Endothelial cell of umbilical vein (primary cell): ENCODE results near the gene MDP1. TPM values are rescaled to one million over a fixed set of nuclear protein-coding genes. Genes with fewer than 3 reads are reported as not detected.

Source experiments
- BruUV-seq: library from RNA; stranded (reverse); fragments of 400-500 nt; replicated peaks from 2 replicates; lab custom pipeline; 2021; lab: Mats Ljungman, UMichigan
- CTCF ChIA-PET: fragments of 300-600, 350-600 bp; sonication (Branson Sonifier 250); formaldehyde crosslinking; loops from one replicate; lab custom pipeline; 2021; ENCODE audit warnings: antibody characterized with exemption, inconsistent platforms; lab: Charles Lee
- POLR2A ChIA-PET: fragments of 300-600, 350-600 bp; sonication (Branson Sonifier 250); formaldehyde crosslinking; loops from one replicate; lab custom pipeline; 2021; ENCODE audit warnings: antibody characterized with exemption, inconsistent platforms; lab: Charles Lee
- DNase-seq: peaks from one replicate; pipeline ENCODE4 v3.0.0-alpha.2; 2011; ENCODE audit warnings: low read depth, low spot score
- FAIRE-seq: peaks from 2 replicates; lab custom pipeline; 2011; peaks lifted over from hg19 to GRCh38; lab: Jason Lieb, UNC
- H2AFZ ChIP-seq: 2 replicates; pipeline ENCODE4 v1.6.0; 2012; ENCODE audit warnings: low read depth, low read length, control low read depth, inconsistent platforms
- H3K27ac ChIP-seq: 2 replicates; pipeline ENCODE4 v1.5.1; 2011; ENCODE audit warnings: low read depth, mild to moderate bottlenecking, control low read depth, low read length, moderate library complexity; ENCODE audit not compliant: insufficient read depth
- H3K27me3 ChIP-seq, 2 experiments: 2 replicates each; pipeline versions ENCODE4 v1.6.0 to v1.6.1; 2011; ENCODE audit warnings: low read length in 2 of 2, mixed read lengths in 1 of 2; ENCODE audit not compliant: control insufficient read depth in 2 of 2, insufficient read depth in 2 of 2
- H3K36me3 ChIP-seq, 2 experiments: 2 replicates in 1 of 2; 3 replicates in 1 of 2; pipeline ENCODE4 v1.5.1; 2011; ENCODE audit warnings: low read length in 2 of 2, mild to moderate bottlenecking in 1 of 2, moderate library complexity in 1 of 2; ENCODE audit not compliant: control insufficient read depth in 2 of 2, insufficient read depth in 2 of 2; ENCODE audit errors: extremely low read depth in 1 of 2
- H3K4me1 ChIP-seq: 3 replicates; pipeline ENCODE4 v1.5.1; 2011; ENCODE audit warnings: mild to moderate bottlenecking, low read length; ENCODE audit not compliant: control insufficient read depth, insufficient read depth; ENCODE audit errors: extremely low read depth
- H3K4me2 ChIP-seq: 2 replicates; pipeline ENCODE4 v1.6.1; 2011; ENCODE audit warnings: low read length, control low read depth, mixed read lengths; ENCODE audit not compliant: insufficient read depth
- H3K4me3 ChIP-seq, 3 experiments: fragments of 200-600 bp in 1 of 3; sonication (generic), shearing (Covaris generic) in 1 of 3; replicated peaks in 1 of 3; 2 replicates each; pipeline ENCODE4 v1.5.1; 2011 to 2016; ENCODE audit warnings: control low read depth in 3 of 3, low read length in 3 of 3, mild to moderate bottlenecking in 2 of 3, inconsistent platforms in 1 of 3, low read depth in 1 of 3, moderate library complexity in 1 of 3; ENCODE audit not compliant: insufficient read depth in 1 of 3
- H3K79me2 ChIP-seq: 2 replicates; pipeline ENCODE4 v1.6.0; 2012; ENCODE audit warnings: low read length, inconsistent platforms; ENCODE audit not compliant: control insufficient read depth, insufficient read depth
- H3K9ac ChIP-seq: replicated peaks from 2 replicates; pipeline ENCODE3; 2011; ENCODE audit warnings: low read length, control low read depth; ENCODE audit not compliant: insufficient read depth; ENCODE audit errors: extremely low read depth
- H3K9me1 ChIP-seq: replicated peaks from 3 replicates; pipeline ENCODE4 v1.6.0; 2011; ENCODE audit warnings: mild to moderate bottlenecking, low read length; ENCODE audit not compliant: control insufficient read depth, insufficient read depth; ENCODE audit errors: extremely low read depth
- H3K9me3 ChIP-seq: replicated peaks from 2 replicates; pipeline ENCODE4 v1.5.1; 2012; ENCODE audit warnings: low read length, inconsistent platforms; ENCODE audit not compliant: control insufficient read depth, insufficient read depth
- H4K20me1 ChIP-seq: replicated peaks from 2 replicates; pipeline ENCODE3; 2011; ENCODE audit warnings: mild to moderate bottlenecking, low read length; ENCODE audit not compliant: control insufficient read depth, insufficient read depth; ENCODE audit errors: extremely low read depth
- CTCF ChIP-seq, 2 donors: IDR thresholded peaks; 1 replicate in 1 of 2; 2 replicates in 1 of 2; pipeline ENCODE4 v1.5.1; 2011; ENCODE audit warnings: low read length in 2 of 2, mild to moderate bottlenecking in 2 of 2, moderate library complexity in 2 of 2, control low read depth in 1 of 2, inconsistent platforms in 1 of 2, low read depth in 1 of 2; ENCODE audit not compliant: insufficient read depth in 1 of 2; ENCODE audit errors: extremely low read depth in 1 of 2
- EZH2 ChIP-seq: IDR thresholded peaks from 2 replicates; pipeline ENCODE4 v1.6.1; 2012; ENCODE audit warnings: borderline replicate concordance, low read depth, mild to moderate bottlenecking, moderate library complexity, low read length, inconsistent platforms; ENCODE audit not compliant: severe bottlenecking
- FOS ChIP-seq: IDR thresholded peaks from 2 replicates; pipeline ENCODE4 v1.6.1; 2011; ENCODE audit warnings: mild to moderate bottlenecking, low read length, moderate library complexity, borderline replicate concordance; ENCODE audit not compliant: insufficient read depth
- GATA2 ChIP-seq: IDR thresholded peaks from 2 replicates; pipeline ENCODE4 v1.7.0; 2011; ENCODE audit warnings: low read depth, mild to moderate bottlenecking, moderate library complexity, mixed read lengths, low read length; ENCODE audit not compliant: insufficient read length, insufficient read depth
- JUN ChIP-seq: IDR thresholded peaks from 2 replicates; pipeline ENCODE4 v1.6.1; 2011; ENCODE audit warnings: borderline replicate concordance, low read depth; ENCODE audit not compliant: insufficient read length, insufficient read depth
- MYC ChIP-seq: IDR thresholded peaks from one replicate; pipeline ENCODE4 v1.6.1; 2011; ENCODE audit warnings: mild to moderate bottlenecking, low read depth, low read length
- POLR2A ChIP-seq: IDR thresholded peaks from 2 replicates; pipeline ENCODE4 v1.6.1; 2012; ENCODE audit warnings: low read depth, mild to moderate bottlenecking, control low read depth, low read length
- POLR2AphosphoS5 ChIP-seq: IDR thresholded peaks from 2 replicates; pipeline ENCODE4 v1.6.1; 2012; ENCODE audit warnings: low read depth, mild to moderate bottlenecking, control low read depth, low read length, moderate library complexity; ENCODE audit not compliant: insufficient read depth
- dilution Hi-C: fragments of 300-500 bp; cut with MboI; formaldehyde crosslinking; loops from one replicate; pipeline ENCODE4 v1.15.0; 2019; ENCODE audit warnings: low sequenced_read_pairs; ENCODE audit not compliant: extremely low pct_ligation_motif_present
- intact Hi-C: fragments of 100-400 bp; cut with micrococcal nuclease; formaldehyde crosslinking; loops from one replicate; pipeline ENCODE4 v1.10.0; 2022
- polyA plus RNA-seq, 4 experiments: library from polyadenylated mRNA; depleted of rRNA in 3 of 4; stranded (reverse) in 3 of 4; unstranded in 1 of 4; fragments of >200 nt; gene quantifications; 2 replicates each; pipeline versions ENCODE4 v1.2.1 to v1.2.3, GENCODE V29; 2011 to 2012; ENCODE audit warnings: missing spikeins in 1 of 4
- total RNA-seq: library from RNA; stranded (reverse); gene quantifications from 2 replicates; pipeline ENCODE4 v1.2.3, GENCODE V29; 2021
- TF ChIP-seq, protein P1 (sequence below): IDR thresholded peaks from 2 replicates; pipeline ENCODE4 v1.6.1; 2011; ENCODE audit not compliant: insufficient read depth, insufficient read length

MDP1 gene
- total and polyA plus RNA-seq, 2 donors (not counting 3 experiments of a cell fraction or from before 2014, with no cell fraction given): 8.1 to 22.7 TPM

DNA sequence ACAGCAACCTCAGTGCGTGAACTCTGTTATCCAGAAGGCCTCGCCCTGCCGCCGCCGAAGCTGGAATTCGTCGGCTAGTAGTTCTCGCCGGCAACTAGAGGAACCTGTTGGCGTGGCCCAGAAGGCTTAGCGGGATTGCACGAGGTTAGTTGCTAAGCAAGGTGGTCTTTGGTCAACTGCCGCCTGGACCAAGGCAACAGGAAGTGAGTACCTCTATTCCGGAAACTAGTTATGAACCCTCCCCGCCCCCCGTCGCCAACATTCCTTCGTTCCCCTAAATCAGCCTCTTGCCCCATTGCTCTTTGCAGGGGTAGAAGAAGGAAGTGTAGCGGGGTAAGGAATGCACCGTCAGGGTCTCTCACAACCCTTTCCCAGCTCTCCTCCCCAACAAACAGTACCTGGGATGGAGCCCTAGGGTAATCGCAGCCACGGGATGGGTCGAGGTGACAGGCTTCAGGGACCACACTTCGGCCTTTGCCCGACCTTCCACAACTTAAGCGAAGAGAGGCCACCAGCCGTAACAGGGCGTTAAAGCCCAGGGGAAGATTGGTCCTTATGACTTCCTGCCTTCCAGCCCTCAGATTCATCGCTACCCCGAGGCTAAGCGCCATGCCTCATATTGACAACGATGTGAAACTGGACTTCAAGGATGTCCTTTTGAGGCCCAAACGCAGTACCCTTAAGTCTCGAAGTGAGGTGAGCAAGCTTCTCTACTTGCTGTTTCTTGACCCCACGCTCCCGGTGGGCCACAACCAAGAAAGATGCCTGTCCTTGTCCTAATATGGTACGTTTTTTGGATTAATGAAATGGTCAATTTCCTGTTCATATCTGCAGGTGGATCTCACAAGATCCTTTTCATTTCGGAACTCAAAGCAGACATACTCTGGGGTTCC lies 17.0 kb upstream of the MDP1 start, which contains the start of gene GMPR2:
Gene GMPR2, plus strand, starts transcription at position 285 of the 893 bp plus-strand sequence. Its CDS starts 325 bp downstream, at position 610.
- FAIRE-seq (peak; percentile 90), DNase-seq (no peak)
- H3K4me1 ChIP-seq: peaks cover 29% of the 10 kb centered on the region
- H2AFZ ChIP-seq: peak within 1 kb of the TSS; percentile 73
- BruUV-seq: TSS peak; percentile 46
- H3K9me1 ChIP-seq: no peaks in the 10 kb centered on the region
- TF ChIP-seq JUN (no peak), POLR2AphosphoS5 (peak; percentile 52), GATA2 (no peak), CTCF (IDR thresholded peaks at IDR 0.05; ENCODE audit: extremely low read depth in 1 of 2, insufficient read depth in 1 of 2, low read depth in 1 of 2, low read length in 2 of 2) (no peak), EZH2 (no peak), MYC (no peak), FOS (no peak), POLR2A (peak; percentile 34)
- TF ChIP-seq, protein P1, sequence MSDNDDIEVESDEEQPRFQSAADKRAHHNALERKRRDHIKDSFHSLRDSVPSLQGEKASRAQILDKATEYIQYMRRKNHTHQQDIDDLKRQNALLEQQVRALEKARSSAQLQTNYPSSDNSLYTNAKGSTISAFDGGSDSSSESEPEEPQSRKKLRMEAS: no peak
- H3K36me3 ChIP-seq: peaks cover 3 to 16% of the 10 kb centered on the region in 2 experiments
- no peaks in the 10 kb centered on the region for H3K9me3 ChIP-seq
- H3K27me3 ChIP-seq: no peaks in the 10 kb centered on the region
- no peaks in the 10 kb centered on the region for H4K20me1 ChIP-seq
- ChIA-PET CTCF (interaction anchor here (0.7 to 1.9 kb wide), 6 partner anchors 9 to 75 kb away, joined by 3 to 11 read pairs (median 4); partner anchors contain the start of genes CIDEB, MDP1 and TINF2), POLR2A (interaction anchor here (0.6 to 1.6 kb wide), 2 partner anchors 9 to 20 kb away, joined by 3 to 6 read pairs; partner anchors contain the start of genes CHMP4A and TINF2)
- peaks cover 48% of the 10 kb centered on the region for H3K79me2 ChIP-seq
- dilution Hi-C loops: no loop called here
- peak within 1 kb of the TSS; percentile 95 for H3K9ac ChIP-seq
- H3K4me2 ChIP-seq: peak within 1 kb of the TSS; percentile 73
- peak within 1 kb of the TSS; percentile 63 to 87 (median 67) for H3K4me3 ChIP-seq
- intact Hi-C loops: loop anchor here (1.0 to 2.0 kb wide), 5 partner anchors 9 to 118 kb away; partner anchors contain the start of genes CHMP4A, TINF2 and TM9SF1
- H3K27ac ChIP-seq: peak within 1 kb of the TSS; percentile 88
